ENCODE data around the gene ABHD2.
"Not testable (repeated sequence)": the region's sequence is repeated elsewhere in the genome, so short reads cannot be mapped to it uniquely, and the experiment has no call there.

Gene ABHD2

DNA sequence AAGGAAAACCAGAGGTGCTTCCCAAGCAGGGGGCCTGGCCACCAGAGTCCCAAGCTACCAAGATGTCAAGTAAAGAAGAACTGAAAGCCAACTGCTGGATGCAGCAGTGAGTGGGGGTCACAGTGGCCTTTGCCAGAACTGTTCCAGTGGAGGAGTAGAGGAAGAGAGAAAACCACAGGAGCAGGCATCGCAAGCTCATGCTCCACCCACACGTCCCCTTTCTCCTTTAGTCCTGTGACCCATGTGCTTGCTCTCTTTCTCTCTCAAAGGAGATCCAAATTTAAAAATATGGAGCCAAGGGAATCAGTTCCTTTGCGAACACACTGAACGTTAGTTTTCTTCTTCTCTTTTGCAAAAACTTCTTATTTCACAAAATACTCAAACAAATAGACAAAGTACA, 12.4 kb upstream of the ABHD2 start:
- DNase-seq = no peak

DNA sequence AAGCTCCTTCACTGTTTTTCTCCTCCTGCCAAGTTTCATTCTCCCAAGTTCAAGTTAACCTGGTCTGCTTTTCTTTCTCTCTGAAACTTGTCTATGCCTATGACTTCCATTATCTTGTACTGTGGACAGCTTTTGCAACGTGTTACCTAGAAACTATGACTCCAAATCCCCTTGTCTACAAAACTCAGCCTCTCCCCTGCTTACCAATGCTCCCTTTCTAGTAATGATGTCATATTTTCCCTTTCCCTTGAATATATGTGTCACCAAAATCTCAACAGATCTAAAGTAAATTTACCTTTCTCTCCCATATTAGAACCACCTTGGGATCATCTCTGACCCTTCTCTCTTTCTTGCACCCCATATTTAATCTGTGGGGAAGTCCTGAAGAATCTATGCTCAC, 10.5 kb upstream of the ABHD2 start:
- DNase-seq = no peak

- no peak for DNase-seq
Observed at GRCh38 chr15:89078851-89079810, 9.1 kb upstream of the ABHD2 start.

- no peak for DNase-seq
Observed at GRCh38 chr15:89081878-89082277, 6.4 kb upstream of the ABHD2 start.

- no peak for DNase-seq
Observed at GRCh38 chr15:89083246-89083645, 5.0 kb upstream of the ABHD2 start.

- DNase-seq = no peak
Observed at GRCh38 chr15:89085289-89085926, 2.8 kb upstream of the ABHD2 start.

GRCh38 chr15:89085933-89086332, 2.3 kb upstream of the ABHD2 start:
- not testable (repeated sequence) for DNase-seq

- not testable (repeated sequence) for DNase-seq
Observed at GRCh38 chr15:89086390-89086789, 1.9 kb upstream of the ABHD2 start.

DNA sequence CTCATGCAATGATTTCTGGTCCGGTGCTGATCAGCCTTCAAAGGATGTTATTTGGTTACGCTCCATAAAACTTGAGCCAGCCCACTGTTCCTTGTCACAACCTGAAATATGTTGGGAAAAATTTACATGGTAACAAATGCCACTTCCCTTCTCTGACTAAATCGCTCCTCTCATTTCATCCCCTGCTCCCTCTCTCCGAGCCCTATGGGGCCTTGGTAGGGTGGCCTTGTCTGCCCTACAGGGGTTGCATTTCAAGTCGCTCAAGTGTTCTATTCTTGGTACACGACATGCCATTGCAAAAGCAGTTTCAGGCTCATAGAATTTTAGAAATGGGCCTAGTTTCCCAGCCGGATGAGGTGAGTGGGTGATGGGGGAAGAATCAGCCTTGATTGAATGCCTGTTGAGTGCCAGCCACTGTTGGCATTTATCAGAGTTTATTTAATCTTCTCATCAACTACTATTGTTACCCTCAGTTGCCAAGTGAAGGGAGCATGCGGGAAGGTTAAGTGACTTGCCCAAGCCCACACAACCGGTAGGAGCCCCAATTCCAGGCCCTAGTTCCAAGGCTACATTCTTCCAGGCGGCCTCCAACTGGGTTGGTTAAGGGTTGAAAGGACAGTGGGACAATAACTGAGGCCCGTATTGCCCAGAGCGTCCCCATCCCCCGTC, 961 bp upstream of the ABHD2 start:
- no peak for DNase-seq

DNA sequence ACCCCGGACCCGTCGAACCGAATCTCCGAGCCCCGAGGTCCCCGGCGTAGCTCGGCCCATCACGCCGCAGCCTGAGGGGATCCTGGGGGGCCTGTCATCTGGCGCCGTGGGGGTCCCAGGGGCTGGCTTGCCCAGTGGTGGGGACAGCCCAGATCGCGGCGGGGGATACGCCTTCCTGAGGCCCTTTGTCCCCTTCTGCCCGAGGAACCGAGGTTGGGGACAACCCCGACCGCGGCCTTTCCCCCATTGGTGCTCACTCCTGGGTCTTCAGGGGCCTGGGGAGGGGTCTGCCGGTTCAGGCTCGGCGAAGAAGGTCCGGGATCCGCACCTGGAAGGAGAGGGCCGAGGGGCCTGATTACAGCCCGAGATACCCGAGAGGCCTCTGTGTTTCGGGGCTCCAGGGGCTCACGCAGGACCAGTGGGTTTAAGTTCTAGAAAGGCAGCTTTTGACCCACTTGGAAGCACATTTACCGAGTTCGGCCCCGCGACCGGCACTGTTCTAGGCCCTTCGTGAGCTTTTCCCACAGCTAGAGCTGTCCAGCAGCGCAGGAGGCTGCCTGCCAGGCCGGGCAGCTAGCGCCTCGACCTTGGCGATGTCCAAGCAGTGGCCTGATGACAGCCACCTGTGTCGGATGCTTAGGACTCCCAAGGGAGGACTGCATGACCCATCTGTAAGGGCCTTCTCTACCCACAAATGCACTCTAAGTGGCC, 504 bp downstream of the ABHD2 start:
- no peak for DNase-seq

DNA sequence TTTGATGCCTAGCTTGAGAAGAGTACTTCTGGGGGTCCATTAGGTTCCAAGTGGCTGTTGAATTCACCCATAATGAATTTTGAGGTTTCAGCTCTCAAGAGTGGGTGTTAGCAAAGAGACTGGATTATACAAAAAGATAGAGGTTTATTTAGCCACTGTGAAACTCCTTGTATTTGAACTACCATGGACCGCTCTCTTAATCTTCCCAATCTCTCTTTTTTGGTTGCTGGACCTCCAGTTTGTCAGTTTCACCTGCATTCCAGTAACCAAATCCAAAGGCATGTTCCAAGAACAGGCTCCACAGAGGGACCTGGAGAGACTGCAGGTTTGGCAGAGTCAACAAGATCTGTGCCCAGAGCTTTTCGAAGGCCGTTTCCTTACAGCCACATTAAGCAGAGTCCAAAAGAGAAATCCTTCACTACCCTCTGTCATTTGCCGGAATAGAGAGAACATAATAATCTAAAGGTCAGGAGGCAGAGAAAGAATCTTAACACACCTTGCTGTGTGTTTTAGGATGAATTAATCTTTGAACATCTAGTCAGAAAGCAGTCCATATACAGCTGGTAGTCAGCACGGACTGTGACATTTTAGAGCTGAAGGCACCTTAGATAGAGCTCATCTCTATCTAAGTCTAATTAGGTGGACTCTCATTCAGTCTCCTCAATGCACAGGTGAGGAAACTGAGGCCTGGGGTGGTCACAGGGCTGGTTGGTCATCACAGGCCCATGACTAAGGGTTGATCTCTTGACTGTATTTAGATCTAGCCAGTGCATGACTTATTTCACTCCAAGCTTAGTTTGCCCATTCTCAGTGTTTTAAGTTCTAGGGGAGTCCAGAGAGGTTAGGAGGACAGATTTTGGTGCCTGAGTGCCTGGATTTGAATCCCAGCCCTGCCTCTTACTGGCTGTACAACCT, 1.3 kb downstream of the ABHD2 start:
- DNase-seq = no peak

- DNase-seq = peak; percentile 29
Observed at GRCh38 chr15:89090791-89091626, 2.8 kb downstream of the ABHD2 start.

DNA sequence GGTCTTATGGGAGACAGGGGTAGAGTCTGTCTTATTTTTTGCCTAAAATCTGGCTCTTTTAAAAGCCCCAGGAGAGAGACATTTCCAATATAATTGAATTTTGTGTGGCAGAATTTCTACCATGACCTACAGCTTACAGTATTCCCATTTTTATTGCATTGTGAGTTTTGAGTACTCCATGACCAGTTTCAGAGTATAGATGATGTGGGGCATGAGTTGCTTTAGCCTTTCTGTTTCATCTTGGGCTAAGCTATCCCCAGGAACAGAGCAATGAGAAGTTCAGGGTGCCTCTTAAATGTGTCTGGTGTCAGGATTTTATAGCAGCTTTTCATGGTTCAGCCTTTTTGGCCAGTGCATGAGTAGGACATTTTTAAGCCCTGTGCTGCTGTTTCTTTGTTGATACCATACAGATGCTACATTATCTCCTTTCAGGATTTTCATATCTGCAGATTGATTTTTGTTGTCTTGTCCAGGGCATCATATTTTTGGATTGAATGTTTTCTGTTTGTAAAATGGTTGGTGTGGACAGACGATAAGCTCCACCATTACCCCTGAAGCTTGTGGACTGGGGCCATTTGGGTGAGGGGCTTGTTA, 3.5 kb downstream of the ABHD2 start:
- DNase-seq = no peak

- DNase-seq = no peak
Observed at GRCh38 chr15:89093509-89093908, 5.3 kb downstream of the ABHD2 start.

DNA sequence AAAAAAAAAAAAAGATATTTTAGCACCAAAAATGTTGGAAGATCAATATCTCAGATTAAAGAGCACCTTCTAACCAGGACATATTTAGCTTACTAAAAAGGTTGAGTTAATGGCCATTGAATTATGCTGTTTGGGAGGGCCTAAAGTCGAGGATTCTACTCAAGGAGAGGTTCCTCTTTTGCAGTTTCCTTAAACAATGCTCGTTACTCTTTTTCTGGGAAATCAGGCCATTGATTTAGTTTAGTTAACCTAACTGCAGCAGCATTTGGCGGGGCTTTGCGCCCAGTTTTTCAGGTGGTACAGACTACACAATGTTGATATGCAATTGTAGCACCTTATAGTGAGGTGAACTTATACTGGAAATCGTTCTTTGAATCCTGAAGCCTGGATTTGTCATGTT, 6.8 kb downstream of the ABHD2 start:
- DNase-seq = no peak

DNA sequence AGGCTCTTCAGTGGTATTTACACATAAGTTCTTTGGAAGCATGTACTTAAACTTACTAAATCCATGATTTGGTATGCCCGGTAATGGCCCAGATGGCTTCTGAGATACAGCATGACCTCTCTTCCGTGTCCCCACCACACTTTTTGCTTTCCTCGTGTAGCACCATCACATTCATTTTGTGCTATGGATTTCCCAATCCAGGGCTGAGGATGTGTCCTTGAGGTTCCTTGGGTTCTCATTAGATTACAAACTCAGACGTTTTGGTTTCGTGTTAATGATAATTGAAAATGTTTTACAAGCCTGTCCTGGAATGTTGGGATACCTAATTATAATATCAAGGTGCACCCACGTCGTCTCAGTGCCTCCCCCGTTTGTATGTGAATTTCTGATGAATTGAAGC, 7.3 kb downstream of the ABHD2 start:
- DNase-seq = no peak

- no peak for DNase-seq
Observed at GRCh38 chr15:89096664-89097063, 8.4 kb downstream of the ABHD2 start.

GRCh38 chr15:89097313-89097712, 9.1 kb downstream of the ABHD2 start:
- no peak for DNase-seq

DNA sequence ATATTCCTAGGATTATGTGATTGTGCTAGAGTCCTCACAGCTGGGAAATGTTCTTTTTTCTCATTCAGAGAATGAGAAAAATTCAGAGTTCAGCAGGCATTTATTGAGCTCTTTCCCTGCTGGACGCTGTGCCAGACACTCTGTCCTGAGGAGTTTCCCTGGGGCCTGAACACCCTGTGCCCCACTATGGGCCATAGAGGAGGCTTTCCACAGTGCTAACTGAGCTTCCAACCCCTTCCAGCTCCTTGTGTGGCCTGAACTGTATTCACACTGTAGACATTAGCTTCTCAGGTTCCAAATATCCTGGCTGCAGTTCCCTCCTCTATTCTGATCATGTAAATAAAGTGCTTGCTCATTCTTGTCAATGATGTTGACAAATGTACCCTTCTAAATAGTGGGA, 10.0 kb downstream of the ABHD2 start:
- DNase-seq = no peak

DNA sequence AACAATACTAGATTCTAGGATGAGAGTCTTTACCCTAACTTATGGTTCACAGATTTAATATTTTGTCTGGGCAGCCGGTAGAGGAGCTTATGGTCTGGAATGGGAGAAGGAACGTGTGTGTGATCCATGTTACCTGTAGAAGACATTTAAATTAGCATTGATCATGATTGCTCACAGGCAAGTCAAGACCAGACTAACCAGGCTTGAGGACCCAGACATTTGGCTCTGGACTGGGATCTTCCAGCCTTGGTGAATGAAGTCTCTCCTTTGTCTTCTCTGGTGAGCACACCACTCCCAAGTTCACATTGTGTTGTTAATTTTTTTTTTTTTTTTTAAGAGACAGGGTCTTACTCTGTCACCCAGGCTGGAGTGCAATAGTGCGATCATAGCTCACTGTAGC, 11.7 kb downstream of the ABHD2 start:
- DNase-seq = no peak
